Ascending aorta (tissue), 2 donors: ENCODE results near the gene HSPA1A. TPM values are rescaled to one million over a fixed set of nuclear protein-coding genes. Genes with fewer than 3 reads are reported as not detected.
"Not testable (repeated sequence)": the region's sequence is repeated elsewhere in the genome, so short reads cannot be mapped to it uniquely, and the experiment has no call there.

Experiments used
- DNase-seq, 2 donors: peaks; one replicate each; pipeline ENCODE4 v3.0.0-alpha.2; 2019; ENCODE audit warnings: low spot score in 2 of 2
- H3K27ac ChIP-seq, 2 donors: fragments of 200-600 bp; sonication (generic); one replicate each; pipeline ENCODE4 v1.5.1; 2016 to 2017; ENCODE audit warnings: mild to moderate bottlenecking in 1 of 2
- H3K27me3 ChIP-seq: fragments of 200-600 bp; sonication (generic); one replicate; pipeline ENCODE4 v1.5.1; 2017
- H3K36me3 ChIP-seq, 2 donors: fragments of 200-600 bp; sonication (generic); one replicate each; pipeline ENCODE4 v1.5.1; 2016
- H3K4me1 ChIP-seq, 2 donors: fragments of 200-600 bp; sonication (generic); one replicate each; pipeline ENCODE4 v1.5.1; 2016 to 2017; ENCODE audit warnings: mild to moderate bottlenecking in 1 of 2
- H3K4me3 ChIP-seq, 2 donors: fragments of 200-600 bp; sonication (generic); one replicate each; pipeline ENCODE4 v1.5.1; 2016 to 2017; ENCODE audit warnings: mild to moderate bottlenecking in 1 of 2
- H3K9me3 ChIP-seq, 2 donors: fragments of 200-600 bp; sonication (generic); one replicate each; pipeline ENCODE4 v1.5.1; 2016
- CTCF ChIP-seq, 3 experiments: fragments of 200-600 bp in 2 of 3; fragments of 450-650 bp in 1 of 3; sonication (generic) in 2 of 3; IDR thresholded peaks; one replicate each; pipeline ENCODE4 v1.5.1; 2016 to 2019; ENCODE audit warnings: antibody characterized with exemption in 3 of 3, mild to moderate bottlenecking in 1 of 3, moderate library complexity in 1 of 3
- intact Hi-C: fragments of 100-400 bp; cut with DNase I; formaldehyde crosslinking; loops from one replicate; pipeline ENCODE4 v1.15.1; 2023
- total RNA-seq: library from RNA; depleted of rRNA; stranded (reverse); fragments of >200 nt; gene quantifications from one replicate; pipeline ENCODE4 v1.1.0, GENCODE V29; 2016

Gene HSPA1A
- total RNA-seq, 1 donor from 2014 or later = 288 TPM

- Histone ChIP-seq H3K4me3 (peak overlapping the region; percentile 81 to 83), H3K36me3 (peaks cover 0 to 22% of the 10 kb centered on the region in 2 donors), H3K4me1 (peaks cover 4 to 18% of the 10 kb centered on the region in 2 donors), H3K27me3 (no peaks in the 10 kb centered on the region), H3K27ac (peak overlapping the region; percentile 88 to 92), H3K9me3 (no peaks in the 10 kb centered on the region)
- DNase-seq = no peak
- intact Hi-C loops = loop anchor here (2.0 kb wide), 3 partner anchors 20 to 68 kb away; partner anchors contain the start of genes DDAH2, HSPA1A, HSPA1L and NEU1
- TF ChIP-seq CTCF (IDR thresholded peaks at IDR 0.05) = no peak
Measured at GRCh38 chr6:31794866-31795615, 20.3 kb upstream of the HSPA1A start.

- Histone ChIP-seq H3K4me1 (peaks cover 4 to 18% of the 10 kb centered on the region in 2 donors), H3K4me3 (peak within 1 kb of the TSS; percentile 81 to 83), H3K36me3 (peaks cover 0 to 16% of the 10 kb centered on the region in 2 donors), H3K27ac (peak within 1 kb of the TSS; percentile 88 to 92), H3K9me3 (no peaks in the 10 kb centered on the region), H3K27me3 (no peaks in the 10 kb centered on the region)
- TF ChIP-seq CTCF (IDR thresholded peaks at IDR 0.05) = peak; percentile 71 to 97 (median 89)
- intact Hi-C loops = loop anchor here (1.0 to 2.0 kb wide), 5 partner anchors 11 to 67 kb away; partner anchors contain the start of genes DDAH2, HSPA1A, HSPA1B and HSPA1L
- DNase-seq = peak; percentile 72 to 94
Measured at GRCh38 chr6:31795616-31796298, 19.6 kb upstream of the HSPA1A start, which contains the start of gene VARS1. TSS of gene VARS1 (minus strand) at chr6:31795752. CDS start at chr6:31795217, 535 bp downstream.

- no peak for TF ChIP-seq CTCF (IDR thresholded peaks at IDR 0.05)
- no peak for DNase-seq
- Histone ChIP-seq H3K36me3 (peaks cover 5 to 10% of the 10 kb centered on the region in 2 donors), H3K27me3 (no peaks in the 10 kb centered on the region), H3K9me3 (no peaks in the 10 kb centered on the region), H3K4me3 (no peak overlapping the region), H3K27ac (peak overlapping the region; percentile 88 to 92), H3K4me1 (peaks cover 4 to 18% of the 10 kb centered on the region in 2 donors)
- intact Hi-C loops = loop anchor here (1.0 to 2.0 kb wide), 2 partner anchors 9 to 30 kb away; partner anchors contain the start of genes HSPA1B and LSM2
Measured at GRCh38 chr6:31796993-31797385, 18.4 kb upstream of the HSPA1A start.

- intact Hi-C loops = loop anchor here (2.0 kb wide), 1 partner anchor 29 kb away; the partner anchor contains the start of gene HSPA1B
- Histone ChIP-seq H3K9me3 (no peaks in the 10 kb centered on the region), H3K36me3 (peaks cover 4 to 9% of the 10 kb centered on the region in 2 donors), H3K4me1 (peaks cover 4 to 18% of the 10 kb centered on the region in 2 donors), H3K27ac (peak overlapping the region; percentile 18 to 88), H3K4me3 (no peak overlapping the region), H3K27me3 (no peaks in the 10 kb centered on the region)
- TF ChIP-seq CTCF (IDR thresholded peaks at IDR 0.05) = no peak
- no peak for DNase-seq
Measured at GRCh38 chr6:31797588-31797987, 17.8 kb upstream of the HSPA1A start.

GRCh38 chr6:31799781-31800180 is 15.6 kb upstream of the HSPA1A start:
- Histone ChIP-seq H3K27me3 (no peaks in the 10 kb centered on the region), H3K4me3 (no peak overlapping the region), H3K27ac (peak overlapping the region; percentile 68 to 78), H3K4me1 (peaks cover under 1 to 12% of the 10 kb centered on the region in 2 donors), H3K9me3 (no peaks in the 10 kb centered on the region), H3K36me3 (peaks cover 3 to 10% of the 10 kb centered on the region in 2 donors)
- peak in 1 of 2 donors; percentile 82 for DNase-seq
- no peak for TF ChIP-seq CTCF (IDR thresholded peaks at IDR 0.05)
- intact Hi-C loops = no loop called here

- intact Hi-C loops, H3K27ac ChIP-seq, H3K27me3 ChIP-seq, DNase-seq, H3K36me3 ChIP-seq, H3K4me3 ChIP-seq, H3K9me3 ChIP-seq: not testable (repeated sequence)
- peaks cover 0 to 15% of the 10 kb centered on the region in 2 donors for H3K4me1 ChIP-seq
Measured at GRCh38 chr6:31801031-31801927, 14.1 kb upstream of the HSPA1A start.
